Breast epithelium (tissue), 3 donors: Measurements from ENCODE around the gene NES.

ENCODE experiments used
- POLR2A ChIP-seq: fragments of 450-650 bp; IDR thresholded peaks from one replicate; pipeline ENCODE4 v1.6.1; 2016; ENCODE audit warnings: antibody characterized with exemption, mild to moderate bottlenecking, moderate library complexity
- POLR2AphosphoS5 ChIP-seq, 3 donors: sonication (generic); formaldehyde crosslinking; IDR thresholded peaks; one replicate each; pipeline ENCODE4 v1.6.1; 2017; ENCODE audit warnings: antibody characterized with exemption in 3 of 3

DNA sequence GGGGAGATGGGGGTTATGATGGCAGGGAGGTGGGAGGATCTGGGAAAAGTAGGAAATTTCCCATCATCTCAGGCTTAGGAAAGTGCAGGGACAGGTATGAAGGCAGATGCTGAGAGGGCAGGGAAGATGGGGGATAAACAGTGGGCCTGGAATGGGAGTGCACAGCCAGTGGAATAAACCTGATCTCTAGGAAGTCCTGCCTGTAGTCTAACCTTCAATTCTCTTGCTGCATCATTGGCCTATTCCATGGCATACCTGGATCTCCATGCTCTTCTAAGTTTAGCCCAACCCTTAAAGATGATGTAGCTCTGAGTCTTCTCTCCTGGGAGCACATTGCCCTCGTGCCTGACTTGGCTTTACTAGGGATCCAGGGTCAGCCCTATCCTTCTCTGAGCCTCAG is 32.6 kb downstream of the NES start:
- TF ChIP-seq POLR2A (no peak), POLR2AphosphoS5 (IDR thresholded peaks at IDR 0.05) (no peak)
